H9 (cell line): ENCODE data around the gene MXRA7. TPM values are rescaled to one million over a fixed set of nuclear protein-coding genes. Genes with fewer than 3 reads are reported as not detected.

Experiments
- DNase-seq: peaks from one replicate; pipeline ENCODE4 v3.0.0-alpha.2; 2017
- H2AFZ ChIP-seq: one replicate; pipeline ENCODE4 v1.6.1; 2013; ENCODE audit warnings: mild to moderate bottlenecking, low read length, control low read depth, moderate library complexity
- H2AK5ac ChIP-seq: 2 replicates; pipeline ENCODE4 v1.6.1; 2013; ENCODE audit warnings: low read length, control low read depth, mixed read lengths; ENCODE audit not compliant: insufficient read length
- H2BK120ac ChIP-seq: one replicate; pipeline ENCODE4 v1.6.1; 2013; ENCODE audit warnings: low read depth, mild to moderate bottlenecking, low read length, control low read depth, inconsistent platforms; ENCODE audit not compliant: poor library complexity, severe bottlenecking
- H2BK12ac ChIP-seq: 2 replicates; pipeline ENCODE4 v1.6.1; 2013; ENCODE audit warnings: low read length, control low read depth, mixed read lengths, low read depth; ENCODE audit not compliant: insufficient read length
- H2BK15ac ChIP-seq: 2 replicates; pipeline ENCODE4 v1.6.1; 2013; ENCODE audit warnings: low read depth, low read length, control low read depth
- H2BK20ac ChIP-seq: one replicate; pipeline ENCODE4 v1.6.1; 2013; ENCODE audit warnings: low read depth, mild to moderate bottlenecking, low read length, control low read depth, inconsistent platforms; ENCODE audit not compliant: poor library complexity, severe bottlenecking
- H2BK5ac ChIP-seq: 2 replicates; pipeline ENCODE4 v1.6.1; 2013; ENCODE audit warnings: low read length, control low read depth, mixed read lengths; ENCODE audit not compliant: insufficient read length
- H3K14ac ChIP-seq: 2 replicates; pipeline ENCODE4 v1.6.1; 2013; ENCODE audit warnings: low read length, control low read depth; ENCODE audit not compliant: insufficient read depth
- H3K18ac ChIP-seq: 2 replicates; pipeline ENCODE4 v1.6.1; 2013; ENCODE audit warnings: low read depth, mild to moderate bottlenecking, mixed read lengths, low read length, control low read depth; ENCODE audit not compliant: insufficient read length
- H3K23ac ChIP-seq: 2 replicates; pipeline ENCODE4 v1.6.1; 2013; ENCODE audit warnings: low read length, control low read depth, mixed read lengths, low read depth; ENCODE audit not compliant: insufficient read length
- H3K23me2 ChIP-seq: 2 replicates; pipeline ENCODE4 v1.6.1; 2013; ENCODE audit warnings: low read depth, mild to moderate bottlenecking, mixed read lengths, low read length, control low read depth; ENCODE audit not compliant: insufficient read length, poor library complexity, severe bottlenecking
- H3K27ac ChIP-seq: 2 replicates; pipeline ENCODE4 v1.5.1; 2013; ENCODE audit warnings: low read length, control low read depth, mixed read lengths, low read depth; ENCODE audit not compliant: insufficient read length
- H3K27me3 ChIP-seq: 2 replicates; pipeline ENCODE4 v1.6.1; 2013; ENCODE audit warnings: low read length, control low read depth, inconsistent platforms; ENCODE audit not compliant: insufficient read depth
- H3K4ac ChIP-seq: 2 replicates; pipeline ENCODE4 v1.6.1; 2013; ENCODE audit warnings: low read depth, mild to moderate bottlenecking, control low read depth, inconsistent platforms, low read length, moderate library complexity
- H3K4me1 ChIP-seq: 2 replicates; pipeline ENCODE4 v1.6.1; 2013; ENCODE audit warnings: low read length, control low read depth, inconsistent platforms; ENCODE audit not compliant: insufficient read depth
- H3K4me2 ChIP-seq: 2 replicates; pipeline ENCODE4 v1.6.1; 2013; ENCODE audit warnings: low read length, control low read depth, mixed read lengths; ENCODE audit not compliant: insufficient read length, insufficient read depth
- H3K56ac ChIP-seq: 2 replicates; pipeline ENCODE4 v1.6.1; 2013; ENCODE audit warnings: low read depth, mild to moderate bottlenecking, mixed read lengths, low read length, control low read depth; ENCODE audit not compliant: insufficient read length
- H3K79me1 ChIP-seq: 2 replicates; pipeline ENCODE4 v1.6.1; 2013; ENCODE audit warnings: low read depth, mild to moderate bottlenecking, moderate library complexity, low read length, control low read depth, inconsistent platforms; ENCODE audit not compliant: insufficient read depth, poor library complexity, severe bottlenecking
- H3K79me2 ChIP-seq: 2 replicates; pipeline ENCODE4 v1.6.1; 2013; ENCODE audit warnings: low read length, control low read depth, inconsistent platforms; ENCODE audit not compliant: insufficient read depth
- H3K9ac ChIP-seq: 2 replicates; pipeline ENCODE4 v1.6.1; 2013; ENCODE audit warnings: low read length, control low read depth, mixed read lengths; ENCODE audit not compliant: insufficient read length; ENCODE audit errors: extremely low read depth
- H3K9me3 ChIP-seq: one replicate; pipeline ENCODE4 v1.6.1; 2013; ENCODE audit warnings: low read depth, low read length, inconsistent platforms; ENCODE audit not compliant: control insufficient read depth
- H3T11ph ChIP-seq: one replicate; pipeline ENCODE4 v1.6.1; 2013; ENCODE audit warnings: mild to moderate bottlenecking, low read length, control low read depth, inconsistent platforms
- H4K20me1 ChIP-seq: one replicate; pipeline ENCODE4 v1.6.1; 2013; ENCODE audit not compliant: control insufficient read depth, insufficient read length, insufficient read depth
- H4K5ac ChIP-seq: 2 replicates; pipeline ENCODE4 v1.6.1; 2013; ENCODE audit warnings: low read depth, mild to moderate bottlenecking, mixed read lengths, low read length, control low read depth; ENCODE audit not compliant: insufficient read length
- H4K8ac ChIP-seq: replicated peaks from 2 replicates; pipeline ENCODE4 v1.6.1; 2013; ENCODE audit warnings: low read length, control low read depth, mixed read lengths, low read depth; ENCODE audit not compliant: insufficient read length
- H4K91ac ChIP-seq: 2 replicates; pipeline ENCODE4 v1.6.1; 2013; ENCODE audit warnings: low read depth, mild to moderate bottlenecking, moderate library complexity, mixed read lengths, low read length, control low read depth; ENCODE audit not compliant: insufficient read length
- H3K27ac Mint-ChIP-seq, 3 experiments: 2 replicates in 2 of 3; 3 replicates in 1 of 3; pipeline ENCODE4 v1.8.0; 2020 to 2021; ENCODE audit warnings: mixed read lengths in 3 of 3, mild to moderate bottlenecking in 1 of 3, moderate library complexity in 1 of 3
- H3K27me3 Mint-ChIP-seq: 2 replicates; pipeline ENCODE4 v1.8.0; 2021; ENCODE audit warnings: low read depth, mild to moderate bottlenecking, moderate library complexity, mixed read lengths
- H3K36me3 Mint-ChIP-seq, 3 experiments: 2 replicates in 2 of 3; 3 replicates in 1 of 3; pipeline ENCODE4 v1.8.0; 2020 to 2021; ENCODE audit warnings: low read depth in 3 of 3, mixed read lengths in 3 of 3; ENCODE audit not compliant: insufficient read depth in 1 of 3
- H3K4me1 Mint-ChIP-seq, 2 experiments: 2 replicates each; pipeline ENCODE4 v1.8.0; 2020; ENCODE audit warnings: mixed read lengths in 2 of 2
- H3K4me3 Mint-ChIP-seq, 2 experiments: 2 replicates in 1 of 2; 3 replicates in 1 of 2; pipeline ENCODE4 v1.8.0; 2020 to 2021; ENCODE audit warnings: mild to moderate bottlenecking in 2 of 2, mixed read lengths in 2 of 2, moderate library complexity in 1 of 2
- H3K9me3 Mint-ChIP-seq, 2 experiments: 2 replicates in 1 of 2; 3 replicates in 1 of 2; pipeline ENCODE4 v1.8.0; 2020; ENCODE audit warnings: mild to moderate bottlenecking in 2 of 2, mixed read lengths in 2 of 2, moderate library complexity in 1 of 2
- WGBS: extraction: QIAGEN DNeasy Blood & Tissue Kit; methylation state at CpG from one replicate; pipeline ENCODE4 v1.1.7; 2013; ENCODE audit warnings: missing lambda C conversion rate, low lambda C conversion rate, mixed read lengths; ENCODE audit not compliant: insufficient read length; ENCODE audit errors: extremely low coverage; 5-methylcytosine and 5-hydroxymethylcytosine counted together
- total RNA-seq: library from RNA; stranded (reverse); gene quantifications from 2 replicates; pipeline ENCODE4 v1.2.1, GENCODE V29; 2021
- TF ChIP-seq, protein P1 (sequence below): fragments of 200-600 bp; sonication (generic); conservative IDR thresholded peaks from 3 replicates; pipeline ENCODE4 v1.8.0; 2021; ENCODE audit warnings: antibody characterized with exemption, mild to moderate bottlenecking

MXRA7 gene
- total RNA-seq, 1 experiment from 2014 or later = 28.2 TPM

DNA sequence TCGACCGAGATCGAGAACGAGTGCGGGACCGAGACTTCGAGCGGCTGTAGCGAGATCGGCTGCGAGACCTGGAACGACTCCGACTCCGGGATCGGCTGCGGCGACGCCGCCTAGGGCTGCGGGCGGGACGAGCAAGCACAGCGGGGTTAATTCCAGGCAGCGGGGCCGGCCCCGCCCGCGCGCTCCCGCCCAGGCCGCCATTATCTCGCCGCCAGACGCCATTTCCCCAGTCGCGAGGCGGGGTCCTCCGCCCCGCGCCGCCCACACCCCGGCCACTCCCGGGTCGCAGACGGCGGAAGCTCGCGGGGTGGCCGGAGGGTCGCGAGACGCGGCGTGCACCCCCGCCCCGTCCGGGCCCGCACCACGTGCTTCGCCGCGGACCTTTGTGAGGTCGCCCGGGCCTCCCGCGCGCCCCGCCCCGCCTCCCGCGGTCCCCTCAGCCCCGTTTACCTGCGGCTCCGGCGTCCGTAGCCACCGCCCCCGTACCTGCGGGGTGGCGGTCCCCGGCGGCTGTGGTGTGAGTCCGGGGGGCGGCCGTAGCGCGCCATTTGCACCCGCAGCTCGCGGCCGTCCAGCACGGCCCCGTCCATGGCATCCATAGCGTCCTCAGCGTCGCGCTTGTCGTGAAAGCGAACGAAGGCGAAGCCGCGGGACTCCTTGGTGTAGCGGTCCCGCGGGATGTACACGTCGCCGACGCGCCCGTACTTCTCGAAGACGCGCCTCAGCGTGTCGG is 25.8 kb upstream of the MXRA7 start:
- Mint-ChIP-seq H3K27me3 (peaks cover 2% of the 10 kb centered on the region), H3K4me1 (peaks cover 29 to 34% of the 10 kb centered on the region in 2 experiments), H3K27ac (peak overlapping the region; percentile 98 to 99 (median 98)), H3K9me3 (peaks cover 3 to 7% of the 10 kb centered on the region in 2 experiments; a peak in 2 of 5 replicates), H3K4me3 (peak overlapping the region; percentile 99 to 100), H3K36me3 (peaks cover 36 to 56% (median 39%) of the 10 kb centered on the region in 3 experiments)
- Histone ChIP-seq H3T11ph (no peak overlapping the region), H4K20me1 (no peaks in the 10 kb centered on the region), H3K4ac (peak overlapping the region; percentile 71), H2BK15ac (no peak overlapping the region), H3K27me3 (no peaks in the 10 kb centered on the region), H3K4me1 (no peaks in the 10 kb centered on the region), H4K91ac (peak overlapping the region; percentile 79), H3K9ac (peak overlapping the region; percentile 96), H3K23ac (peak overlapping the region; percentile 20), H2BK5ac (peak overlapping the region; percentile 75), H2BK20ac (no peak overlapping the region), H2AK5ac (no peak overlapping the region), H3K56ac (peak overlapping the region; percentile 93), H4K8ac (no peak overlapping the region), H3K14ac (peak overlapping the region; percentile 98), H3K18ac (peak overlapping the region; percentile 86), H3K9me3 (no peaks in the 10 kb centered on the region), H3K27ac (peak overlapping the region; percentile 34), H4K5ac (peak overlapping the region; percentile 73), H3K79me1 (no peaks in the 10 kb centered on the region), H2AFZ (no peak overlapping the region), H2BK12ac (peak overlapping the region; percentile 68), H3K4me2 (peak overlapping the region; percentile 71), H3K23me2 (no peaks in the 10 kb centered on the region), H3K79me2 (peaks cover 17% of the 10 kb centered on the region; the same call in 1 of the 2 replicates), H2BK120ac (no peak overlapping the region)
- no CpG with 5 or more reads among the region's 117 CpGs for WGBS
- DNase-seq = peak; percentile 62
- TF ChIP-seq, protein P1, sequence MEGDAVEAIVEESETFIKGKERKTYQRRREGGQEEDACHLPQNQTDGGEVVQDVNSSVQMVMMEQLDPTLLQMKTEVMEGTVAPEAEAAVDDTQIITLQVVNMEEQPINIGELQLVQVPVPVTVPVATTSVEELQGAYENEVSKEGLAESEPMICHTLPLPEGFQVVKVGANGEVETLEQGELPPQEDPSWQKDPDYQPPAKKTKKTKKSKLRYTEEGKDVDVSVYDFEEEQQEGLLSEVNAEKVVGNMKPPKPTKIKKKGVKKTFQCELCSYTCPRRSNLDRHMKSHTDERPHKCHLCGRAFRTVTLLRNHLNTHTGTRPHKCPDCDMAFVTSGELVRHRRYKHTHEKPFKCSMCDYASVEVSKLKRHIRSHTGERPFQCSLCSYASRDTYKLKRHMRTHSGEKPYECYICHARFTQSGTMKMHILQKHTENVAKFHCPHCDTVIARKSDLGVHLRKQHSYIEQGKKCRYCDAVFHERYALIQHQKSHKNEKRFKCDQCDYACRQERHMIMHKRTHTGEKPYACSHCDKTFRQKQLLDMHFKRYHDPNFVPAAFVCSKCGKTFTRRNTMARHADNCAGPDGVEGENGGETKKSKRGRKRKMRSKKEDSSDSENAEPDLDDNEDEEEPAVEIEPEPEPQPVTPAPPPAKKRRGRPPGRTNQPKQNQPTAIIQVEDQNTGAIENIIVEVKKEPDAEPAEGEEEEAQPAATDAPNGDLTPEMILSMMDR = peak; percentile 23; the same call in 1 of the 3 replicates
